HepG2 (cell line): ENCODE results near the gene HKDC1. TPM values are rescaled to one million over a fixed set of nuclear protein-coding genes. Genes with fewer than 3 reads are reported as not detected.
A peak's percentile ranks its signal among the peaks of the same experiment; 100 is the strongest.

ENCODE experiments used
- CEBPB ChIP-seq: IDR thresholded peaks from 2 replicates; pipeline ENCODE4 v1.6.1; 2011; ENCODE audit warnings: low read depth, low read length, improper control_type of control experiment, borderline replicate concordance
- CSRNP2 ChIP-seq: sonication (generic); formaldehyde crosslinking; conservative IDR thresholded peaks from 2 replicates; pipeline ENCODE4 v1.8.0; 2022; ENCODE audit warnings: low read depth, missing genetic modification reagents
- EP300 ChIP-seq, 3 experiments: sonication (generic) in 1 of 3; formaldehyde crosslinking in 1 of 3; IDR thresholded peaks; 2 replicates each; pipeline versions ENCODE4 v1.5.1 to v1.6.1; 2011 to 2020; ENCODE audit warnings: low read depth in 2 of 3, low read length in 2 of 3, borderline replicate concordance in 1 of 3, improper control_type of control experiment in 1 of 3, mild to moderate bottlenecking in 1 of 3, missing genetic modification reagents in 1 of 3, moderate library complexity in 1 of 3
- GPBP1L1 ChIP-seq: sonication (generic); formaldehyde crosslinking; IDR thresholded peaks from 2 replicates; pipeline ENCODE4 v1.5.0; 2020; ENCODE audit warnings: mild to moderate bottlenecking, missing genetic modification reagents
- HNRNPL ChIP-seq: fragments of 200-400 bp; formaldehyde crosslinking; IDR thresholded peaks from 2 replicates; pipeline ENCODE4 v1.6.1; 2017; ENCODE audit warnings: mild to moderate bottlenecking, low read depth, low read length
- HOXA3 ChIP-seq: sonication (generic); formaldehyde crosslinking; IDR thresholded peaks from 2 replicates; pipeline ENCODE4 v1.5.0; 2020; ENCODE audit warnings: missing genetic modification reagents
- MZF1 ChIP-seq: sonication (generic); formaldehyde crosslinking; IDR thresholded peaks from 2 replicates; pipeline ENCODE4 v1.8.1; 2023; ENCODE audit warnings: mild to moderate bottlenecking, missing genetic modification reagents, borderline replicate concordance
- RXRA ChIP-seq: sonication (generic); formaldehyde crosslinking; IDR thresholded peaks from 2 replicates; pipeline ENCODE4 v1.5.1; 2020; ENCODE audit warnings: missing genetic modification reagents
- TCF12 ChIP-seq, 2 experiments: fragments of 450-650 bp in 1 of 2; sonication (generic) in 1 of 2; formaldehyde crosslinking in 1 of 2; IDR thresholded peaks; 2 replicates each; pipeline versions ENCODE4 v1.6.1 to v1.8.0; 2017 to 2022; ENCODE audit warnings: antibody characterized with exemption in 1 of 2, mild to moderate bottlenecking in 1 of 2, missing genetic modification reagents in 1 of 2, moderate library complexity in 1 of 2
- TRAFD1 ChIP-seq: sonication (generic); formaldehyde crosslinking; IDR thresholded peaks from 2 replicates; pipeline ENCODE4 v1.5.1; 2020; ENCODE audit warnings: missing genetic modification reagents, mild to moderate bottlenecking, borderline replicate concordance
- ZFP90 ChIP-seq: sonication (generic); formaldehyde crosslinking; IDR thresholded peaks from 2 replicates; pipeline ENCODE4 v1.8.0; 2022; ENCODE audit warnings: missing genetic modification reagents, mild to moderate bottlenecking, inconsistent platforms, borderline replicate concordance
- ZGPAT ChIP-seq: IDR thresholded peaks from 2 replicates; pipeline ENCODE4 v1.6.1; 2016; ENCODE audit warnings: mild to moderate bottlenecking
- ZKSCAN8 ChIP-seq: IDR thresholded peaks from 2 replicates; pipeline ENCODE4 v1.6.1; 2016; ENCODE audit warnings: borderline replicate concordance, missing genetic modification reagents, missing compliant biosample characterization
- ZNF296 ChIP-seq: sonication (generic); formaldehyde crosslinking; conservative IDR thresholded peaks from 2 replicates; pipeline ENCODE4 v1.5.0; 2020; ENCODE audit warnings: mild to moderate bottlenecking, missing genetic modification reagents
- ZNF460 ChIP-seq: sonication (generic); formaldehyde crosslinking; IDR thresholded peaks from 2 replicates; pipeline ENCODE4 v1.5.1; 2020; ENCODE audit warnings: missing genetic modification reagents, mild to moderate bottlenecking, borderline replicate concordance
- ZNF513 ChIP-seq: sonication (generic); formaldehyde crosslinking; conservative IDR thresholded peaks from 2 replicates; pipeline ENCODE4 v1.5.0; 2020; ENCODE audit warnings: missing genetic modification reagents
- ZNF562 ChIP-seq: sonication (generic); formaldehyde crosslinking; IDR thresholded peaks from 2 replicates; pipeline ENCODE4 v1.8.0; 2022; ENCODE audit warnings: missing genetic modification reagents, borderline replicate concordance
- ZNF761 ChIP-seq: sonication (generic); formaldehyde crosslinking; conservative IDR thresholded peaks from 2 replicates; pipeline ENCODE4 v1.4.0; 2020; ENCODE audit warnings: mild to moderate bottlenecking, missing genetic modification reagents
- ZNF780A ChIP-seq: sonication (generic); formaldehyde crosslinking; IDR thresholded peaks from 2 replicates; pipeline ENCODE4 v1.8.0; 2022; ENCODE audit warnings: mild to moderate bottlenecking, missing genetic modification reagents, moderate library complexity
- ZNF816 ChIP-seq: sonication (generic); formaldehyde crosslinking; IDR thresholded peaks from 2 replicates; pipeline ENCODE4 v1.8.0; 2022; ENCODE audit warnings: missing genetic modification reagents, mild to moderate bottlenecking, borderline replicate concordance
- polyA plus RNA-seq, 8 experiments: library from polyadenylated mRNA; depleted of rRNA in 3 of 8; stranded (reverse) in 7 of 8; unstranded in 1 of 8; fragments of >200 nt; fragmentation: Illumina TruSeq in 4 of 8; extraction: Trizol in 4 of 8; gene quantifications; 2 replicates each; pipeline versions ENCODE4 v1.2.1 to v1.2.3, GENCODE V29; 2011 to 2016; ENCODE audit warnings: low read depth in 4 of 8, missing spikeins in 1 of 8, mixed read lengths in 1 of 8; ENCODE audit not compliant: insufficient read depth in 1 of 8
- total RNA-seq, 5 experiments: library from RNA; depleted of rRNA; stranded (reverse); fragments of >200 nt; fragmentation: Illumina TruSeq; extraction: Trizol; gene quantifications; 2 replicates each; pipeline ENCODE4 v1.2.3, GENCODE V29; 2016; ENCODE audit warnings: low read depth in 1 of 5

The HKDC1 gene
- total and polyA plus RNA-seq, 2 of the 13 experiments (the other 11 are each of a cell fraction or from before 2014, with no cell fraction given): 8.1 to 12.4 TPM

GRCh38 chr10:69179743-69180524 is 40.2 kb upstream of the HKDC1 start, which contains the start of gene SUPV3L1 (continued):
- TF ChIP-seq ZNF816 (no peak), TRAFD1 (no peak), CEBPB (no peak), GPBP1L1 (CRISPR knock-in tag) (no peak), ZNF562 (no peak), ZKSCAN8 (CRISPR knock-in tag) (peak; percentile 28; the same call in 1 of the 2 replicates), HOXA3 (peak; percentile 75), HNRNPL (no peak), ZFP90 (no peak; the same call in none of the 2 replicates), ZNF460 (CRISPR knock-in tag) (no peak), ZNF513 (CRISPR knock-in tag) (no peak), ZNF780A (no peak), MZF1 (no peak), TCF12 (IDR thresholded peaks at IDR 0.05) (no peak), TCF12 (CRISPR knock-in tag; IDR thresholded peaks at IDR 0.05) (no peak), RXRA (peak; percentile 40; the same call in 1 of the 2 replicates), CSRNP2 (CRISPR knock-in tag) (no peak), ZNF296 (CRISPR knock-in tag) (no peak), ZGPAT (CRISPR knock-in tag) (peak; percentile 83), EP300 (IDR thresholded peaks at IDR 0.05; ENCODE audit: low read depth in 2 of 2, low read length in 2 of 2) (no peak), EP300 (CRISPR knock-in tag; IDR thresholded peaks at IDR 0.05; ENCODE audit: borderline replicate concordance) (no peak), ZNF761 (no peak)
